IMR-90 (cell line): ENCODE data around the gene SDK1. TPM values are rescaled to one million over a fixed set of nuclear protein-coding genes. Genes with fewer than 3 reads are reported as not detected.

Source experiments
- ATAC-seq: fragments of 200-7000 bp; cut with Tn5 transposase; 2 replicates; pipeline ENCODE4 v1.9.1; 2020; ENCODE audit warnings: low read depth, mild to moderate bottlenecking, moderate library complexity
- BruUV-seq: library from RNA; stranded (reverse); fragments of 400-500 nt; replicated peaks from 2 replicates; lab custom pipeline; 2021; lab: Mats Ljungman, UMichigan
- CTCF ChIA-PET: fragments of 300-600 bp; formaldehyde crosslinking; extraction: SDS; loops from one replicate; lab custom pipeline; 2021; ENCODE audit warnings: antibody characterized with exemption; lab: Yijun Ruan, JAX
- POLR2A ChIA-PET: fragments of 300-600 bp; sonication (Branson Sonifier 250); formaldehyde crosslinking; loops from one replicate; lab custom pipeline; 2022; ENCODE audit warnings: antibody characterized with exemption; ENCODE audit not compliant: unreplicated experiment; lab: Charles Lee
- DNase-seq: peaks from one replicate; pipeline ENCODE4 v3.0.0; 2013
- H2AFZ ChIP-seq: replicated peaks from 2 replicates; pipeline ENCODE3; 2013; ENCODE audit warnings: low read length, mild to moderate bottlenecking; ENCODE audit not compliant: poor library complexity
- H2AK5ac ChIP-seq: 2 replicates; pipeline ENCODE4 v1.6.1; 2013; ENCODE audit warnings: low read depth, low read length, inconsistent platforms
- H2AK9ac ChIP-seq: replicated peaks from 2 replicates; pipeline ENCODE3; 2013; ENCODE audit warnings: mild to moderate bottlenecking, low read depth, low read length, moderate library complexity; ENCODE audit not compliant: poor library complexity
- H2BK120ac ChIP-seq: 2 replicates; pipeline ENCODE4 v1.6.1; 2013; ENCODE audit warnings: low read depth, low read length, inconsistent platforms
- H2BK15ac ChIP-seq: 3 replicates; pipeline ENCODE4 v1.6.1; 2013; ENCODE audit warnings: low read depth, low read length, inconsistent platforms
- H2BK20ac ChIP-seq: 2 replicates; pipeline ENCODE4 v1.6.1; 2013; ENCODE audit warnings: low read depth, mild to moderate bottlenecking, inconsistent platforms, low read length, moderate library complexity
- H2BK5ac ChIP-seq: 2 replicates; pipeline ENCODE4 v1.6.1; 2013; ENCODE audit warnings: mild to moderate bottlenecking, low read depth, low read length, inconsistent platforms; ENCODE audit not compliant: poor library complexity, severe bottlenecking
- H3K14ac ChIP-seq: replicated peaks from 2 replicates; pipeline ENCODE4 v1.6.1; 2013; ENCODE audit warnings: low read depth, low read length, inconsistent platforms
- H3K18ac ChIP-seq: 2 replicates; pipeline ENCODE4 v1.6.1; 2013; ENCODE audit warnings: low read depth, low read length, control low read depth
- H3K23ac ChIP-seq: 2 replicates; pipeline ENCODE4 v1.6.1; 2013; ENCODE audit warnings: low read depth, low read length, inconsistent platforms
- H3K27ac ChIP-seq: 2 replicates; pipeline ENCODE4 v1.5.1; 2013; ENCODE audit warnings: mild to moderate bottlenecking, control low read depth, low read length; ENCODE audit not compliant: insufficient read depth
- H3K27me3 ChIP-seq: 2 replicates; pipeline ENCODE4 v1.6.1; 2013; ENCODE audit warnings: low read length; ENCODE audit not compliant: control insufficient read depth, insufficient read depth
- H3K36me3 ChIP-seq: 2 replicates; pipeline ENCODE4 v1.6.1; 2013; ENCODE audit warnings: low read length, mixed read lengths; ENCODE audit not compliant: control insufficient read depth, insufficient read depth
- H3K4ac ChIP-seq: 2 replicates; pipeline ENCODE4 v1.6.1; 2013; ENCODE audit warnings: low read depth, low read length, inconsistent platforms
- H3K4me1 ChIP-seq: 2 replicates; pipeline ENCODE4 v1.6.1; 2013; ENCODE audit warnings: low read length, mixed read lengths; ENCODE audit not compliant: control insufficient read depth, insufficient read depth
- H3K4me2 ChIP-seq: 2 replicates; pipeline ENCODE4 v1.6.1; 2013; ENCODE audit warnings: low read depth, mild to moderate bottlenecking, control low read depth, low read length, moderate library complexity
- H3K4me3 ChIP-seq: 2 replicates; pipeline ENCODE4 v1.5.1; 2013; ENCODE audit warnings: low read depth, mild to moderate bottlenecking, control low read depth, low read length, moderate library complexity; ENCODE audit not compliant: insufficient read depth
- H3K56ac ChIP-seq: 2 replicates; pipeline ENCODE4 v1.6.1; 2013; ENCODE audit warnings: low read length, inconsistent platforms; ENCODE audit not compliant: insufficient read depth; ENCODE audit errors: extremely low read depth
- H3K79me1 ChIP-seq, 2 experiments: 2 replicates each; pipeline ENCODE4 v1.6.1; 2013; ENCODE audit warnings: low read length in 2 of 2, inconsistent platforms in 1 of 2, low read depth in 1 of 2
- H3K9ac ChIP-seq: 2 replicates; pipeline ENCODE4 v1.6.1; 2013; ENCODE audit warnings: low read depth, low read length, control low read depth
- H3K9me1 ChIP-seq: 2 replicates; pipeline ENCODE4 v1.6.1; 2013; ENCODE audit warnings: low read length, inconsistent platforms; ENCODE audit not compliant: insufficient read depth
- H3K9me3 ChIP-seq: 2 replicates; pipeline ENCODE4 v1.6.1; 2013; ENCODE audit warnings: low read length; ENCODE audit not compliant: control insufficient read depth, insufficient read depth
- H4K20me1 ChIP-seq: 2 replicates; pipeline ENCODE4 v1.6.1; 2013; ENCODE audit warnings: low read length, inconsistent platforms; ENCODE audit not compliant: insufficient read depth
- H4K5ac ChIP-seq: 2 replicates; pipeline ENCODE4 v1.6.1; 2013; ENCODE audit warnings: mild to moderate bottlenecking, low read depth, low read length, control low read depth
- H4K8ac ChIP-seq, 2 experiments: 2 replicates each; pipeline ENCODE4 v1.6.1; 2013; ENCODE audit warnings: low read depth in 2 of 2, low read length in 2 of 2, control low read depth in 1 of 2, inconsistent platforms in 1 of 2
- H4K91ac ChIP-seq: 2 replicates; pipeline ENCODE4 v1.6.1; 2013; ENCODE audit warnings: low read depth, low read length, inconsistent platforms; ENCODE audit not compliant: insufficient read depth
- BHLHE40 ChIP-seq: fragments of 150-350 bp; IDR thresholded peaks from 2 replicates; pipeline ENCODE4 v1.6.1; 2016; ENCODE audit warnings: mild to moderate bottlenecking, low read depth, low read length
- CEBPB ChIP-seq: IDR thresholded peaks from 2 replicates; pipeline ENCODE4 v1.6.1; 2012; ENCODE audit warnings: low read depth, low read length, improper control_type of control experiment
- CHD1 ChIP-seq: IDR thresholded peaks from 2 replicates; pipeline ENCODE4 v1.6.1; 2012; ENCODE audit warnings: low read depth, low read length, improper control_type of control experiment
- MAFK ChIP-seq: IDR thresholded peaks from 2 replicates; pipeline ENCODE4 v1.6.1; 2012; ENCODE audit warnings: low read depth, low read length, improper control_type of control experiment
- NFE2L2 ChIP-seq: fragments of 150-350 bp; IDR thresholded peaks from 2 replicates; pipeline ENCODE4 v1.6.1; 2016; ENCODE audit warnings: low read depth, mild to moderate bottlenecking, low read length
- RCOR1 ChIP-seq: IDR thresholded peaks from 2 replicates; pipeline ENCODE4 v1.6.1; 2012; ENCODE audit warnings: mild to moderate bottlenecking, low read length, improper control_type of control experiment; ENCODE audit not compliant: insufficient replicate concordance
- WGBS, 2 experiments: methylation state at CpG; one replicate each; pipeline versions ENCODE4 v1.1.5 to v1.1.7; 2013; ENCODE audit warnings: missing lambda C conversion rate in 2 of 2; ENCODE audit not compliant: insufficient read length in 1 of 2; ENCODE audit errors: extremely low coverage in 2 of 2; 5-methylcytosine and 5-hydroxymethylcytosine counted together
- dilution Hi-C: fragments of 300-500 bp; cut with HindIII; formaldehyde crosslinking; loops from one replicate; pipeline ENCODE4 v1.14.3; 2018; ENCODE audit warnings: low sequenced_read_pairs; ENCODE audit not compliant: unreplicated experiment
- in situ Hi-C: fragments of 300-500 bp; cut with MboI; formaldehyde crosslinking; loops from 3 replicates; pipeline ENCODE4 v1.14.3; 2019; ENCODE audit warnings: low sequenced_read_pairs, inconsistent platforms, mixed read lengths
- intact Hi-C: fragments of 100-400 bp; cut with micrococcal nuclease; formaldehyde crosslinking; loops from 2 replicates; pipeline ENCODE4 v1.10.0; 2022
- polyA plus RNA-seq, 3 experiments: library from polyadenylated mRNA; depleted of rRNA; stranded (reverse); fragments of >200 nt; gene quantifications; 2 replicates each; pipeline ENCODE4 v1.2.3, GENCODE V29; 2012; ENCODE audit warnings: low replicate concordance in 1 of 3
- total RNA-seq: library from RNA; depleted of rRNA; stranded (reverse); fragments of >200 nt; gene quantifications from 2 replicates; pipeline ENCODE4 v1.2.3, GENCODE V29; 2012
- TF ChIP-seq, protein P1 (sequence below): fragments of 150-350 bp; IDR thresholded peaks from 2 replicates; pipeline ENCODE4 v1.6.1; 2017; ENCODE audit warnings: mild to moderate bottlenecking, antibody characterized with exemption, low read length, low read depth
- TF ChIP-seq, protein P2 (sequence below): conservative IDR thresholded peaks from 2 replicates; pipeline ENCODE4 v1.5.1; 2012; ENCODE audit warnings: mild to moderate bottlenecking, low read depth, low read length, improper control_type of control experiment

SDK1 gene
- total and polyA plus RNA-seq, 2 of the 4 experiments (the other 2 are of a cell fraction) = 1.5 to 1.6 TPM

DNA sequence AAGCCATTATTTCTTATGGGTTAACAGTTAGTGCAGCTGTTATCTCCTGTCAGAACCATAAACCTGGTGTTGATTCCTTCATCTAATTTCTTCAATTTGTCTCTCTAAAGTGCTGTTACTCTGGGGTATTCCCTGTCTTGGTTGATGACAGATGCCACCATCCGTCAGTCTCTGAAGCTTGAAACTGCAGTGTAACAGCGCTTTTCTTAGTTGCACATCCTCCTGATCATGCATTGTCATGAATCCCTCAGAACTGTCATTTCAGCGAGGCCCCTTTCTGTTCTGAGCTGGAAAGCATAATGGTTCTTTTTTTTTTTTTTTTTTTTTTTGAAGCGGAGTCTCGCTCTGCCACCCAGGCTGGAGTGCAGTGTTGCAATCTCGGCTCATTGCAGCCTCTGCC, 193.9 kb downstream of the SDK1 start:
- DNase-seq = no peak
- H2BK20ac ChIP-seq = no peak overlapping the region
- no peaks in the 10 kb centered on the region for H3K27me3 ChIP-seq
- H4K5ac ChIP-seq = no peak overlapping the region
- no peak overlapping the region for H2AK5ac ChIP-seq
- no peak overlapping the region for H2BK5ac ChIP-seq
- ATAC-seq = no peak
- no CpG with 5 or more reads among the region's 6 CpGs for WGBS, 2 experiments
- no peak overlapping the region for H3K4ac ChIP-seq
- H3K18ac ChIP-seq = no peak overlapping the region
- H3K27ac ChIP-seq = no peak overlapping the region
- no peak overlapping the region for H3K56ac ChIP-seq
- 0 out of 2 replicates have a peak, but pooled peaks cover 2% of the 10 kb centered on the region for H3K9me1 ChIP-seq
- no TSS peak for BruUV-seq
- no peak overlapping the region for H3K14ac ChIP-seq
- peaks cover 6% of the 10 kb centered on the region for H3K9me3 ChIP-seq
- no peak overlapping the region for H3K23ac ChIP-seq
- no peak overlapping the region for H3K4me2 ChIP-seq
- H3K36me3 ChIP-seq = no peaks in the 10 kb centered on the region
- H2AFZ ChIP-seq = no peak overlapping the region
- peaks cover 1% of the 10 kb centered on the region; the same call in 1 of the 2 replicates for H3K4me1 ChIP-seq
- H4K8ac ChIP-seq = no peak overlapping the region
- H2AK9ac ChIP-seq = no peak overlapping the region
- H4K91ac ChIP-seq = no peak overlapping the region
- H3K79me1 ChIP-seq = no peaks in the 10 kb centered on the region
- dilution Hi-C loops (no loop called here), intact Hi-C loops (no loop called here), in situ Hi-C loops (no loop called here)
- H2BK120ac ChIP-seq = no peak overlapping the region
- H3K4me3 ChIP-seq = no peak overlapping the region
- no peak overlapping the region for H2BK15ac ChIP-seq
- ChIA-PET CTCF (interaction anchor here (1.6 kb wide), 1 partner anchor 13 kb away, joined by 5 read pairs; no protein-coding TSS in a partner anchor), POLR2A (no interaction called here)
- no peak overlapping the region for H3K9ac ChIP-seq
- TF ChIP-seq MAFK = no peak
- TF ChIP-seq BHLHE40 = no peak
- TF ChIP-seq, protein P1, sequence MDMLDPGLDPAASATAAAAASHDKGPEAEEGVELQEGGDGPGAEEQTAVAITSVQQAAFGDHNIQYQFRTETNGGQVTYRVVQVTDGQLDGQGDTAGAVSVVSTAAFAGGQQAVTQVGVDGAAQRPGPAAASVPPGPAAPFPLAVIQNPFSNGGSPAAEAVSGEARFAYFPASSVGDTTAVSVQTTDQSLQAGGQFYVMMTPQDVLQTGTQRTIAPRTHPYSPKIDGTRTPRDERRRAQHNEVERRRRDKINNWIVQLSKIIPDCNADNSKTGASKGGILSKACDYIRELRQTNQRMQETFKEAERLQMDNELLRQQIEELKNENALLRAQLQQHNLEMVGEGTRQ = no peak
- TF ChIP-seq, protein P2, sequence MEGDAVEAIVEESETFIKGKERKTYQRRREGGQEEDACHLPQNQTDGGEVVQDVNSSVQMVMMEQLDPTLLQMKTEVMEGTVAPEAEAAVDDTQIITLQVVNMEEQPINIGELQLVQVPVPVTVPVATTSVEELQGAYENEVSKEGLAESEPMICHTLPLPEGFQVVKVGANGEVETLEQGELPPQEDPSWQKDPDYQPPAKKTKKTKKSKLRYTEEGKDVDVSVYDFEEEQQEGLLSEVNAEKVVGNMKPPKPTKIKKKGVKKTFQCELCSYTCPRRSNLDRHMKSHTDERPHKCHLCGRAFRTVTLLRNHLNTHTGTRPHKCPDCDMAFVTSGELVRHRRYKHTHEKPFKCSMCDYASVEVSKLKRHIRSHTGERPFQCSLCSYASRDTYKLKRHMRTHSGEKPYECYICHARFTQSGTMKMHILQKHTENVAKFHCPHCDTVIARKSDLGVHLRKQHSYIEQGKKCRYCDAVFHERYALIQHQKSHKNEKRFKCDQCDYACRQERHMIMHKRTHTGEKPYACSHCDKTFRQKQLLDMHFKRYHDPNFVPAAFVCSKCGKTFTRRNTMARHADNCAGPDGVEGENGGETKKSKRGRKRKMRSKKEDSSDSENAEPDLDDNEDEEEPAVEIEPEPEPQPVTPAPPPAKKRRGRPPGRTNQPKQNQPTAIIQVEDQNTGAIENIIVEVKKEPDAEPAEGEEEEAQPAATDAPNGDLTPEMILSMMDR = no peak
- TF ChIP-seq CHD1 = no peak
- no peak for TF ChIP-seq RCOR1
- TF ChIP-seq CEBPB = no peak
- TF ChIP-seq NFE2L2 = no peak
- no peaks in the 10 kb centered on the region for H4K20me1 ChIP-seq
